Epithelial cell of esophagus (primary cell): ENCODE data around the gene ZNRF3.

Experiments
- DNase-seq: peaks from one replicate; pipeline ENCODE4 v3.0.0; 2010; ENCODE audit warnings: low read depth
- H3K4me3 ChIP-seq: 2 replicates; pipeline ENCODE4 v1.5.1; 2011; ENCODE audit warnings: mild to moderate bottlenecking, low read length, control low read depth
- CTCF ChIP-seq: IDR thresholded peaks from 2 replicates; pipeline ENCODE4 v1.5.1; 2011; ENCODE audit warnings: low read depth, mild to moderate bottlenecking, low read length, control low read depth, inconsistent platforms; ENCODE audit not compliant: insufficient read depth; ENCODE audit errors: missing control alignments

The ZNRF3 gene

GRCh38 chr22:29050457-29050856 is 167.1 kb downstream of the ZNRF3 start:
- no peak for DNase-seq
- no peak for TF ChIP-seq CTCF

GRCh38 chr22:29053048-29053702 is 169.8 kb downstream of the ZNRF3 start:
- no peak overlapping the region for H3K4me3 ChIP-seq
- DNase-seq = no peak
- no peak for TF ChIP-seq CTCF

More at GRCh38 chr22:29050457-29050856, 167.1 kb downstream of the ZNRF3 start:
- no peak overlapping the region for H3K4me3 ChIP-seq

GRCh38 chr22:29054251-29054767 is 170.9 kb downstream of the ZNRF3 start:
- no peak for DNase-seq
- no peak overlapping the region for H3K4me3 ChIP-seq
- TF ChIP-seq CTCF = no peak

GRCh38 chr22:29055192-29055830 is 171.9 kb downstream of the ZNRF3 start:
- no peak for DNase-seq

GRCh38 chr22:29056472-29056871 is 173.1 kb downstream of the ZNRF3 start:
- no peak for TF ChIP-seq CTCF
- no peak for DNase-seq
- H3K4me3 ChIP-seq = no peak overlapping the region

More at GRCh38 chr22:29055192-29055830, 171.9 kb downstream of the ZNRF3 start:
- TF ChIP-seq CTCF = no peak
- H3K4me3 ChIP-seq = no peak overlapping the region

GRCh38 chr22:29060251-29060869 is 177.0 kb downstream of the ZNRF3 start:
- no peak for DNase-seq
- no peak for TF ChIP-seq CTCF
- H3K4me3 ChIP-seq = no peak overlapping the region
